EL (cell line): ENCODE measurements around the gene TAF13.
"Not testable (repeated sequence)": the region's sequence is repeated elsewhere in the genome, so short reads cannot be mapped to it uniquely, and the experiment has no call there.

ENCODE experiments used
- DNase-seq: peaks from one replicate; pipeline ENCODE4 v3.0.0-alpha.2; 2016

Gene TAF13

GRCh38 chr1:109045595-109045994 is 30.2 kb downstream of the TAF13 start:
- DNase-seq, result no peak

- DNase-seq, result peak; percentile 95
Measured at GRCh38 chr1:109041621-109042468, 34.0 kb downstream of the TAF13 start, which contains the start of gene WDR47. Gene WDR47, minus strand, starts transcription at chr1:109042102. Its CDS starts 18,590 bp downstream, at chr1:109023512.

GRCh38 chr1:109040989-109041620 is 34.7 kb downstream of the TAF13 start:
- peak; percentile 44 for DNase-seq

GRCh38 chr1:109040627-109040988 is 35.2 kb downstream of the TAF13 start:
- DNase-seq, result peak; percentile 6

GRCh38 chr1:109034382-109034781 is 41.4 kb downstream of the TAF13 start:
- DNase-seq, result no peak

- DNase-seq, result not testable (repeated sequence)
Measured at GRCh38 chr1:109029493-109029892, 46.3 kb downstream of the TAF13 start.

GRCh38 chr1:109027841-109028240 is 48.0 kb downstream of the TAF13 start:
- no peak for DNase-seq

GRCh38 chr1:109025694-109026093 is 50.1 kb downstream of the TAF13 start:
- peak; percentile 27 for DNase-seq

GRCh38 chr1:109024646-109025045 is 51.2 kb downstream of the TAF13 start:
- peak; percentile 12 for DNase-seq

- no peak for DNase-seq
Measured at GRCh38 chr1:109020693-109021257, 55.0 kb downstream of the TAF13 start.

GRCh38 chr1:109017719-109018118 is 58.1 kb downstream of the TAF13 start:
- DNase-seq, result not testable (repeated sequence)

GRCh38 chr1:109017134-109017533 is 58.7 kb downstream of the TAF13 start:
- no peak for DNase-seq
